Neural cell (in vitro differentiated cells): ENCODE results near the gene CD84. TPM values are rescaled to one million over a fixed set of nuclear protein-coding genes. Genes with fewer than 3 reads are reported as not detected.

ENCODE experiments used
- H2AFZ ChIP-seq: fragments of 200-600, 300-800 bp; sonication (generic), shearing (Covaris generic); 2 replicates; pipeline ENCODE4 v1.6.0; 2014; ENCODE audit warnings: low read depth, mild to moderate bottlenecking, antibody characterized with exemption, low read length, moderate library complexity
- H3F3A ChIP-seq: fragments of 200-600 bp; shearing (Covaris generic); 2 replicates; pipeline ENCODE4 v1.6.1; 2016; ENCODE audit warnings: mild to moderate bottlenecking, moderate library complexity, mixed read lengths, antibody characterized with exemption, low read length; ENCODE audit not compliant: insufficient read depth, poor library complexity, severe bottlenecking
- H3K27ac ChIP-seq: fragments of 200-600, 300-800 bp; sonication (generic), shearing (Covaris generic); 2 replicates; pipeline ENCODE4 v1.5.1; 2014; ENCODE audit warnings: mild to moderate bottlenecking, low read length, moderate library complexity
- H3K27me3 ChIP-seq: fragments of 300-800, 200-600 bp; sonication (generic), shearing (Covaris generic); 2 replicates; pipeline ENCODE4 v1.6.0; 2014; ENCODE audit warnings: mild to moderate bottlenecking, low read depth, low read length, moderate library complexity; ENCODE audit not compliant: insufficient read depth
- H3K36me3 ChIP-seq: fragments of 300-800, 200-600 bp; sonication (generic), shearing (Covaris generic); 2 replicates; pipeline ENCODE4 v1.5.1; 2014; ENCODE audit warnings: mild to moderate bottlenecking, antibody characterized with exemption, low read length, moderate library complexity; ENCODE audit not compliant: insufficient read depth
- H3K4me2 ChIP-seq: fragments of 300-800, 200-600 bp; sonication (generic), shearing (Covaris generic); 2 replicates; pipeline ENCODE4 v1.6.0; 2014; ENCODE audit warnings: mild to moderate bottlenecking, low read length
- H3K4me3 ChIP-seq: fragments of 300-800, 200-600 bp; sonication (generic), shearing (Covaris generic); 2 replicates; pipeline ENCODE4 v1.5.1; 2014; ENCODE audit warnings: mild to moderate bottlenecking, low read length, moderate library complexity
- H3K79me2 ChIP-seq: fragments of 200-600 bp; shearing (Covaris generic); replicated peaks from 2 replicates; pipeline ENCODE4 v1.6.0; 2014; ENCODE audit warnings: mild to moderate bottlenecking, low read length, moderate library complexity; ENCODE audit not compliant: insufficient read depth
- H3K9ac ChIP-seq: fragments of 300-800, 200-600 bp; sonication (generic), shearing (Covaris generic); 2 replicates; pipeline ENCODE4 v1.6.1; 2016; ENCODE audit warnings: mild to moderate bottlenecking, low read length, mixed read lengths
- H3K9me2 ChIP-seq: fragments of 200-600 bp; shearing (Covaris generic); 2 replicates; pipeline ENCODE4 v1.6.1; 2016; ENCODE audit warnings: mild to moderate bottlenecking, low read length, mixed read lengths; ENCODE audit not compliant: insufficient read depth
- H3K9me3 ChIP-seq: fragments of 200-600, 300-800 bp; sonication (generic), shearing (Covaris generic); 2 replicates; pipeline ENCODE4 v1.6.1; 2016; ENCODE audit warnings: mild to moderate bottlenecking, mixed run types, low read length, moderate library complexity, mixed read lengths
- H4K20me1 ChIP-seq: fragments of 200-600 bp; shearing (Covaris generic); 2 replicates; pipeline ENCODE4 v1.6.1; 2016; ENCODE audit warnings: mild to moderate bottlenecking, mixed run types; ENCODE audit not compliant: insufficient read depth
- EP300 ChIP-seq: fragments of 450-650 bp; conservative IDR thresholded peaks from 2 replicates; pipeline ENCODE4 v1.6.1; 2014; ENCODE audit warnings: antibody characterized with exemption, mild to moderate bottlenecking, moderate library complexity; ENCODE audit not compliant: poor library complexity, severe bottlenecking
- EZH2 ChIP-seq: fragments of 200-600, 300-800 bp; shearing (Covaris generic), sonication (generic); IDR thresholded peaks from 2 replicates; pipeline ENCODE4 v1.6.1; 2014; ENCODE audit warnings: antibody characterized with exemption, low read length, borderline replicate concordance, mild to moderate bottlenecking; ENCODE audit not compliant: insufficient read depth, poor library complexity, severe bottlenecking
- MXI1 ChIP-seq: fragments of 450-650 bp; conservative IDR thresholded peaks from 2 replicates; pipeline ENCODE4 v1.6.1; 2014; ENCODE audit warnings: antibody characterized with exemption, mild to moderate bottlenecking; ENCODE audit not compliant: poor library complexity, severe bottlenecking
- POLR2AphosphoS5 ChIP-seq: IDR thresholded peaks from 2 replicates; pipeline ENCODE4 v1.6.1; 2012
- RAD21 ChIP-seq: fragments of 450-650 bp; conservative IDR thresholded peaks from 2 replicates; pipeline ENCODE4 v1.6.1; 2014; ENCODE audit warnings: antibody characterized with exemption, mild to moderate bottlenecking, moderate library complexity
- REST ChIP-seq: IDR thresholded peaks from 2 replicates; pipeline ENCODE4 v1.6.1; 2012; ENCODE audit warnings: borderline replicate concordance
- SMC3 ChIP-seq: fragments of 450-650 bp; conservative IDR thresholded peaks from 2 replicates; pipeline ENCODE4 v1.6.1; 2014; ENCODE audit warnings: antibody characterized with exemption, mild to moderate bottlenecking, moderate library complexity; ENCODE audit not compliant: poor library complexity
- TAF1 ChIP-seq: IDR thresholded peaks from 2 replicates; pipeline ENCODE4 v1.6.1; 2012; ENCODE audit warnings: low read depth
- polyA plus RNA-seq: library from polyadenylated mRNA; depleted of rRNA; stranded (reverse); fragments of >200 nt; gene quantifications from 2 replicates; pipeline ENCODE4 v1.2.3, GENCODE V29; 2014
- TF ChIP-seq, protein P1 (sequence below): fragments of 450-650 bp; IDR thresholded peaks from 2 replicates; pipeline ENCODE4 v1.5.1; 2014; ENCODE audit warnings: antibody characterized with exemption, mild to moderate bottlenecking, moderate library complexity; ENCODE audit not compliant: poor library complexity, severe bottlenecking

Gene CD84
- polyA plus RNA-seq, 1 donor from 2014 or later = not detected

DNA sequence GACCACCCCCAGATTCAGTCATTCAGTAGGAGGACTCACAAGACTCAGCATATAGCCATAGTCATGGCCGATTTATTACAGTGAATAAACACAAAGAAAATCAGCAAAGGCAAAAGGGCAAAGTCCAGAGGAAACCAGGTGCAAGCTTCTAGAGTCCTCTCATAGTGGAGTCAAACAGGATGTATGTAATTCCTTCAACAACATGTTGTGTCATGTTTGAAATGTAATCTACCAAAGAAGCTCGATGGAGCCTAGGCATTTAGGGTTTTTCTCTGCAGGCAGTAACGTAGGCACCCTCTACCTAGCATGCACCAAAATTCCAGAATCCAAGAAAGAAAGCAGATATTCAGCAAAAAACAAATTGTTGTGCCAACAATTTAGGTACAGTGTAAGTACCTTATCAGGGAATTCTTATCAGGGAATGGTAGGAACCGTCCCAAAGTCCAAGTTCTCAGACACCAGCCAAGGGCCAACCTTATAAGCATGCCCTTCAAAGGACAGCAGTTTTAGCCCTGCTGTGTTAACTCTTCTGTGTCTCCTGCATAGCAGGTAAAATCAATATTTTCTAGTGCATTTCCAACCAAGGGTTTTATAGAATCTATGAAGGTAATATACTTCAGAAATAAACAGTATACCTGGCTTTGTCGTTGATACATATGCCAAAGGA lies 40.2 kb downstream of the CD84 start:
- H3K9ac ChIP-seq = no peak overlapping the region
- H3K36me3 ChIP-seq = no peaks in the 10 kb centered on the region
- no peaks in the 10 kb centered on the region for H3K27me3 ChIP-seq
- no peak overlapping the region for H3K4me3 ChIP-seq
- H4K20me1 ChIP-seq = no peaks in the 10 kb centered on the region
- no peak overlapping the region for H3K4me2 ChIP-seq
- no peak overlapping the region for H2AFZ ChIP-seq
- H3K9me2 ChIP-seq = no peaks in the 10 kb centered on the region
- H3K79me2 ChIP-seq = no peaks in the 10 kb centered on the region
- H3K27ac ChIP-seq = no peak overlapping the region
- no peaks in the 10 kb centered on the region for H3F3A ChIP-seq
- H3K9me3 ChIP-seq = no peaks in the 10 kb centered on the region
- no peak for TF ChIP-seq POLR2AphosphoS5
- TF ChIP-seq RAD21 = no peak
- no peak for TF ChIP-seq MXI1
- no peak for TF ChIP-seq REST
- no peak for TF ChIP-seq EZH2
- no peak for TF ChIP-seq EP300
- TF ChIP-seq TAF1 = no peak
- TF ChIP-seq, protein P1, sequence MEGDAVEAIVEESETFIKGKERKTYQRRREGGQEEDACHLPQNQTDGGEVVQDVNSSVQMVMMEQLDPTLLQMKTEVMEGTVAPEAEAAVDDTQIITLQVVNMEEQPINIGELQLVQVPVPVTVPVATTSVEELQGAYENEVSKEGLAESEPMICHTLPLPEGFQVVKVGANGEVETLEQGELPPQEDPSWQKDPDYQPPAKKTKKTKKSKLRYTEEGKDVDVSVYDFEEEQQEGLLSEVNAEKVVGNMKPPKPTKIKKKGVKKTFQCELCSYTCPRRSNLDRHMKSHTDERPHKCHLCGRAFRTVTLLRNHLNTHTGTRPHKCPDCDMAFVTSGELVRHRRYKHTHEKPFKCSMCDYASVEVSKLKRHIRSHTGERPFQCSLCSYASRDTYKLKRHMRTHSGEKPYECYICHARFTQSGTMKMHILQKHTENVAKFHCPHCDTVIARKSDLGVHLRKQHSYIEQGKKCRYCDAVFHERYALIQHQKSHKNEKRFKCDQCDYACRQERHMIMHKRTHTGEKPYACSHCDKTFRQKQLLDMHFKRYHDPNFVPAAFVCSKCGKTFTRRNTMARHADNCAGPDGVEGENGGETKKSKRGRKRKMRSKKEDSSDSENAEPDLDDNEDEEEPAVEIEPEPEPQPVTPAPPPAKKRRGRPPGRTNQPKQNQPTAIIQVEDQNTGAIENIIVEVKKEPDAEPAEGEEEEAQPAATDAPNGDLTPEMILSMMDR = no peak

- Histone ChIP-seq H3K27me3 (no peaks in the 10 kb centered on the region), H3K4me3 (no peak overlapping the region), H3K9me3 (no peaks in the 10 kb centered on the region), H3K79me2 (no peaks in the 10 kb centered on the region), H3K9ac (no peak overlapping the region), H4K20me1 (no peaks in the 10 kb centered on the region), H3K9me2 (no peaks in the 10 kb centered on the region), H3K36me3 (no peaks in the 10 kb centered on the region), H2AFZ (no peak overlapping the region), H3F3A (no peaks in the 10 kb centered on the region), H3K4me2 (no peak overlapping the region), H3K27ac (no peak overlapping the region)
- TF ChIP-seq RAD21 (no peak), TAF1 (no peak), EP300 (no peak), REST (no peak), MXI1 (no peak), SMC3 (no peak), EZH2 (no peak), POLR2AphosphoS5 (no peak)
- TF ChIP-seq, protein P1 = no peak
Observed at GRCh38 chr1:160537714-160538665, 41.3 kb downstream of the CD84 start.
